Muscle of leg (tissue), 16 donors: ENCODE data around the gene CCR3. TPM values are rescaled to one million over a fixed set of nuclear protein-coding genes. Genes with fewer than 3 reads are reported as not detected.
A peak's percentile ranks its signal among the peaks of the same experiment; 100 is the strongest.

Source experiments
- DNase-seq: peaks from one replicate; pipeline ENCODE4 v3.0.0; 2013
- H3K27ac ChIP-seq: one replicate; pipeline ENCODE4 v1.5.1; 2013; ENCODE audit warnings: mild to moderate bottlenecking, low read length, control low read depth
- H3K27me3 ChIP-seq: one replicate; pipeline ENCODE4 v1.6.1; 2013; ENCODE audit warnings: low read length; ENCODE audit not compliant: control insufficient read depth, insufficient read depth
- H3K36me3 ChIP-seq: one replicate; pipeline ENCODE4 v1.6.1; 2013; ENCODE audit warnings: low read length; ENCODE audit not compliant: control insufficient read depth, insufficient read depth
- H3K4me1 ChIP-seq: one replicate; pipeline ENCODE4 v1.6.1; 2013; ENCODE audit warnings: low read length; ENCODE audit not compliant: control insufficient read depth, insufficient read depth
- H3K4me3 ChIP-seq: one replicate; pipeline ENCODE4 v1.5.1; 2013; ENCODE audit warnings: low read length, control low read depth
- H3K9me3 ChIP-seq: replicated peaks from 2 replicates; pipeline ENCODE4 v1.6.1; 2013; ENCODE audit warnings: low read depth, low read length; ENCODE audit not compliant: control insufficient read depth
- WGBS: methylation state at CpG from one replicate; pipeline ENCODE4 v1.1.5; 2013; ENCODE audit warnings: missing lambda C conversion rate; ENCODE audit not compliant: insufficient coverage; 5-methylcytosine and 5-hydroxymethylcytosine counted together
- long read RNA-seq, 11 donors: transcript quantifications; one replicate each; lab custom pipeline, GENCODE V29; 2026
- polyA plus RNA-seq, 8 donors: library from polyadenylated mRNA; unstranded; fragments of 120-200 nt; gene quantifications; one replicate each; pipeline versions ENCODE4 v1.2.1 to v1.2.3, GENCODE V29; 2013; ENCODE audit warnings: inconsistent platforms in 1 of 8, low replicate concordance in 1 of 8; ENCODE audit not compliant: insufficient read length in 8 of 8, insufficient read depth in 1 of 8
- total RNA-seq: library from RNA; stranded (reverse); fragments of 120-200 nt; gene quantifications from one replicate; pipeline ENCODE4 v1.2.4, GENCODE V29; 2013

The CCR3 gene
- total RNA-seq: not detected
- polyA plus RNA-seq: not detected
- long read RNA-seq, donor 1: 0 reads
- long read RNA-seq, donor 2: 0 reads
- long read RNA-seq, donor 3: 0 reads
- long read RNA-seq, donor 4: 0 reads
- long read RNA-seq, donor 5: 0 reads
- long read RNA-seq, donor 6: 0 reads
- long read RNA-seq, donor 7: 0 reads
- long read RNA-seq, donor 8: 0 reads
- long read RNA-seq, donor 9: 0 reads
- long read RNA-seq, donor 10: 0 reads
- long read RNA-seq, donor 11: 0 reads

- H3K9me3 ChIP-seq: no peaks in the 10 kb centered on the region
- H3K27ac ChIP-seq: no peak within 1 kb of the TSS
- DNase-seq: peak; percentile 12
- no peak within 1 kb of the TSS for H3K4me3 ChIP-seq
- no CpG with 5 or more reads among the region's 4 CpGs for WGBS
- no peaks in the 10 kb centered on the region for H3K4me1 ChIP-seq
- no peaks in the 10 kb centered on the region for H3K27me3 ChIP-seq
- H3K36me3 ChIP-seq: no peaks in the 10 kb centered on the region
These were observed at the start of gene CCR3 for GRCh38 chr3:46242120-46242519. Gene CCR3, plus strand, starts transcription at chr3:46242460. Its CDS starts 22,699 bp downstream, at chr3:46265159.

- Histone ChIP-seq H3K9me3 (peaks cover 9% of the 10 kb centered on the region), H3K4me1 (no peaks in the 10 kb centered on the region), H3K27me3 (peaks cover 2% of the 10 kb centered on the region), H3K27ac (no peak overlapping the region), H3K36me3 (no peaks in the 10 kb centered on the region), H3K4me3 (no peak overlapping the region)
- 100% methylated on average over 1 of the region's 5 CpGs for WGBS
- DNase-seq: no peak
These were observed 49.3 kb upstream of the CCR3 start for GRCh38 chr3:46192939-46193338.

GRCh38 chr3:46193436-46193835 lies 48.8 kb upstream of the CCR3 start:
- 77% methylated on average over 1 of the region's 1 CpG for WGBS
- no peaks in the 10 kb centered on the region for H3K4me1 ChIP-seq
- no peak overlapping the region for H3K27ac ChIP-seq

GRCh38 chr3:46194868-46195553 lies 47.2 kb upstream of the CCR3 start:
- Histone ChIP-seq H3K9me3 (peaks cover 9% of the 10 kb centered on the region), H3K27ac (no peak overlapping the region), H3K36me3 (no peaks in the 10 kb centered on the region), H3K4me3 (no peak overlapping the region), H3K27me3 (peaks cover 2% of the 10 kb centered on the region), H3K4me1 (no peaks in the 10 kb centered on the region)
- DNase-seq: no peak
- 100% methylated on average over 1 of the region's 4 CpGs for WGBS

More at GRCh38 chr3:46193436-46193835, 48.8 kb upstream of the CCR3 start:
- Histone ChIP-seq H3K36me3 (no peaks in the 10 kb centered on the region), H3K27me3 (peaks cover 2% of the 10 kb centered on the region), H3K9me3 (peaks cover 9% of the 10 kb centered on the region), H3K4me3 (no peak overlapping the region)
- peak; percentile 40 for DNase-seq

GRCh38 chr3:46196261-46196957 lies 45.9 kb upstream of the CCR3 start:
- no peaks in the 10 kb centered on the region for H3K36me3 ChIP-seq
- no peaks in the 10 kb centered on the region for H3K27me3 ChIP-seq
- 53% methylated on average over 2 of the region's 7 CpGs for WGBS
- no peak overlapping the region for H3K27ac ChIP-seq
- H3K4me1 ChIP-seq: no peaks in the 10 kb centered on the region
- no peak for DNase-seq
- H3K4me3 ChIP-seq: no peak overlapping the region
- peaks cover 9% of the 10 kb centered on the region for H3K9me3 ChIP-seq

- no peaks in the 10 kb centered on the region for H3K4me1 ChIP-seq
- no peak for DNase-seq
- H3K4me3 ChIP-seq: no peak overlapping the region
- no peaks in the 10 kb centered on the region for H3K9me3 ChIP-seq
- WGBS: 51% methylated on average over 4 of the region's 5 CpGs
- no peaks in the 10 kb centered on the region for H3K27me3 ChIP-seq
- H3K36me3 ChIP-seq: no peaks in the 10 kb centered on the region
- no peak overlapping the region for H3K27ac ChIP-seq
These were observed 42.0 kb upstream of the CCR3 start for GRCh38 chr3:46200211-46200610.

- DNase-seq: no peak
- Histone ChIP-seq H3K27ac (no peak overlapping the region), H3K36me3 (no peaks in the 10 kb centered on the region), H3K4me1 (no peaks in the 10 kb centered on the region), H3K9me3 (no peaks in the 10 kb centered on the region), H3K4me3 (no peak overlapping the region), H3K27me3 (no peaks in the 10 kb centered on the region)
- WGBS: no CpG with 5 or more reads among the region's 1 CpG
These were observed 41.5 kb upstream of the CCR3 start for GRCh38 chr3:46200790-46201189.

GRCh38 chr3:46202535-46202934 lies 39.7 kb upstream of the CCR3 start:
- Histone ChIP-seq H3K4me3 (no peak overlapping the region), H3K27ac (no peak overlapping the region), H3K4me1 (no peaks in the 10 kb centered on the region), H3K27me3 (no peaks in the 10 kb centered on the region), H3K9me3 (no peaks in the 10 kb centered on the region), H3K36me3 (no peaks in the 10 kb centered on the region)
- 100% methylated on average over 2 of the region's 4 CpGs for WGBS
- DNase-seq: peak; percentile 22

GRCh38 chr3:46203681-46204080 lies 38.6 kb upstream of the CCR3 start:
- Histone ChIP-seq H3K36me3 (no peaks in the 10 kb centered on the region), H3K4me3 (no peak overlapping the region), H3K27ac (no peak overlapping the region), H3K27me3 (no peaks in the 10 kb centered on the region), H3K4me1 (no peaks in the 10 kb centered on the region), H3K9me3 (no peaks in the 10 kb centered on the region)
- WGBS: 99% methylated on average over 10 of the region's 12 CpGs
- DNase-seq: no peak

GRCh38 chr3:46205286-46205960 lies 36.8 kb upstream of the CCR3 start:
- Histone ChIP-seq H3K9me3 (no peaks in the 10 kb centered on the region), H3K27me3 (no peaks in the 10 kb centered on the region), H3K4me1 (no peaks in the 10 kb centered on the region), H3K36me3 (no peaks in the 10 kb centered on the region), H3K27ac (no peak overlapping the region), H3K4me3 (peak overlapping the region; percentile 34)
- DNase-seq: no peak
- no CpG with 5 or more reads among the region's 2 CpGs for WGBS
